GM23338 (cell line): ENCODE data around the gene LRIF1. TPM values are rescaled to one million over a fixed set of nuclear protein-coding genes. Genes with fewer than 3 reads are reported as not detected.

Source experiments
- ATAC-seq: fragments of 200-7000 bp; cut with Tn5 transposase; 3 replicates; pipeline ENCODE4 v1.9.1; 2020
- DNase-seq: peaks from one replicate; pipeline ENCODE4 v3.0.0-alpha.2; 2015; ENCODE audit warnings: low spot score
- H2AFZ ChIP-seq: fragments of 200-600 bp; sonication (generic); 2 replicates; pipeline ENCODE4 v1.8.0; 2016; ENCODE audit warnings: antibody characterized with exemption, mild to moderate bottlenecking, moderate library complexity
- H3F3A ChIP-seq: fragments of 200-600 bp; sonication (generic); replicated peaks from 2 replicates; pipeline ENCODE4 v1.8.0; 2017; ENCODE audit warnings: antibody characterized with exemption, mixed run types, low read depth
- H3K27ac ChIP-seq: fragments of 200-600 bp; sonication (generic); 2 replicates; pipeline ENCODE4 v1.6.1; 2016; ENCODE audit warnings: low read depth
- H3K27me3 ChIP-seq: fragments of 200-600 bp; sonication (generic); 2 replicates; pipeline ENCODE4 v1.8.0; 2016; ENCODE audit warnings: mild to moderate bottlenecking, mixed run types, moderate library complexity; ENCODE audit not compliant: insufficient read depth
- H3K36me3 ChIP-seq: fragments of 200-600 bp; sonication (generic); 2 replicates; pipeline ENCODE4 v1.8.0; 2016; ENCODE audit warnings: mild to moderate bottlenecking; ENCODE audit not compliant: insufficient read depth
- H3K4me1 ChIP-seq: fragments of 200-600 bp; sonication (generic); 2 replicates; pipeline ENCODE4 v1.8.0; 2016; ENCODE audit warnings: mild to moderate bottlenecking, moderate library complexity; ENCODE audit not compliant: insufficient read depth
- H3K4me2 ChIP-seq: fragments of 200-600 bp; sonication (generic); 2 replicates; pipeline ENCODE4 v1.7.1; 2017; ENCODE audit warnings: mixed run types
- H3K4me3 ChIP-seq: fragments of 200-600 bp; sonication (generic); 2 replicates; pipeline ENCODE4 v1.6.1; 2016; ENCODE audit warnings: mixed run types
- H3K79me2 ChIP-seq: fragments of 200-600 bp; sonication (generic); replicated peaks from 2 replicates; pipeline ENCODE4 v1.8.0; 2017; ENCODE audit warnings: mild to moderate bottlenecking; ENCODE audit not compliant: insufficient read depth
- H3K9me2 ChIP-seq: fragments of 200-600 bp; sonication (generic); 2 replicates; pipeline ENCODE4 v1.8.0; 2017; ENCODE audit not compliant: insufficient read depth
- H4K20me1 ChIP-seq: fragments of 200-600 bp; sonication (generic); replicated peaks from 2 replicates; pipeline ENCODE4 v1.8.0; 2017; ENCODE audit warnings: mild to moderate bottlenecking; ENCODE audit not compliant: insufficient read depth
- H3K27ac Mint-ChIP-seq: 2 replicates; pipeline ENCODE4 v1.8.0; 2020; ENCODE audit warnings: inconsistent platforms, mild to moderate bottlenecking, moderate library complexity, mixed read lengths
- H3K27me3 Mint-ChIP-seq: 3 replicates; pipeline ENCODE4 v1.8.0; 2022; ENCODE audit warnings: low read depth, mild to moderate bottlenecking, moderate library complexity, mixed read lengths, inconsistent platforms; ENCODE audit not compliant: insufficient read depth, poor library complexity
- H3K36me3 Mint-ChIP-seq: 3 replicates; pipeline ENCODE4 v1.8.0; 2021; ENCODE audit warnings: low read depth, mild to moderate bottlenecking, inconsistent platforms, moderate library complexity, mixed read lengths
- H3K4me1 Mint-ChIP-seq: 3 replicates; pipeline ENCODE4 v1.8.0; 2020; ENCODE audit warnings: mild to moderate bottlenecking, inconsistent platforms, mixed read lengths
- H3K4me3 Mint-ChIP-seq: 3 replicates; pipeline ENCODE4 v1.8.0; 2021; ENCODE audit warnings: moderate library complexity, mild to moderate bottlenecking, inconsistent platforms, mixed read lengths
- H3K9me3 Mint-ChIP-seq: 3 replicates; pipeline ENCODE4 v1.8.0; 2020; ENCODE audit warnings: moderate library complexity, mild to moderate bottlenecking, inconsistent platforms, mixed read lengths
- CREB1 ChIP-seq: fragments of 250-450 bp; sonication (Bioruptor Pico); IDR thresholded peaks from 2 replicates; pipeline ENCODE4 v1.5.0; 2020; ENCODE audit warnings: low read depth, mild to moderate bottlenecking, moderate library complexity
- EZH2 ChIP-seq: fragments of 200-600 bp; sonication (generic); IDR thresholded peaks from one replicate; pipeline ENCODE4 v1.8.0; 2017; ENCODE audit warnings: antibody characterized with exemption, mild to moderate bottlenecking, low read depth; ENCODE audit not compliant: unreplicated experiment
- EZH2phosphoT487 ChIP-seq: fragments of 200-600 bp; sonication (generic); IDR thresholded peaks from one replicate; pipeline ENCODE4 v1.8.1; 2018; ENCODE audit warnings: antibody characterized with exemption; ENCODE audit not compliant: unreplicated experiment
- JUNB ChIP-seq: IDR thresholded peaks from one replicate; pipeline ENCODE4 v1.6.1; 2016; ENCODE audit warnings: antibody characterized with exemption; ENCODE audit not compliant: unreplicated experiment
- NANOG ChIP-seq: IDR thresholded peaks from 2 replicates; pipeline ENCODE4 v1.6.1; 2016; ENCODE audit warnings: antibody characterized with exemption, borderline replicate concordance
- REST ChIP-seq: IDR thresholded peaks from one replicate; pipeline ENCODE4 v1.6.1; 2018; ENCODE audit warnings: antibody characterized with exemption; ENCODE audit not compliant: unreplicated experiment
- ZNF114 ChIP-seq: fragments of 250-450 bp; sonication (Bioruptor Pico); IDR thresholded peaks from 2 replicates; pipeline ENCODE4 v1.5.0; 2020; ENCODE audit warnings: mild to moderate bottlenecking, moderate library complexity
- polyA plus RNA-seq: library from polyadenylated mRNA; unstranded; fragments of >200 nt; fragmentation: Nextera tagmentation; extraction: Ambion mirVana; gene quantifications from 2 replicates; pipeline ENCODE4 v1.2.1, GENCODE V29; 2016
- total RNA-seq: library from RNA; depleted of rRNA; stranded (reverse); fragments of >200 nt; shearing (Covaris generic); gene quantifications from 2 replicates; pipeline ENCODE4 v1.2.3, GENCODE V29; 2014
- TF ChIP-seq, protein P1 (sequence below): fragments of 250-450 bp; sonication (Bioruptor Pico); IDR thresholded peaks from 2 replicates; pipeline ENCODE4 v1.5.0; 2020; ENCODE audit warnings: mild to moderate bottlenecking, moderate library complexity
- TF ChIP-seq, protein P2 (sequence below): IDR thresholded peaks from 2 replicates; pipeline ENCODE4 v1.6.1; 2016; ENCODE audit warnings: antibody characterized with exemption
- TF ChIP-seq, protein P3 (sequence below), 2 experiments: fragments of 200-600 bp in 1 of 2; sonication (generic) in 1 of 2; conservative IDR thresholded peaks; 2 replicates each; pipeline versions ENCODE4 v1.5.1 to v1.6.1; 2016 to 2017; ENCODE audit warnings: antibody characterized with exemption in 2 of 2, low read depth in 2 of 2, mild to moderate bottlenecking in 2 of 2, moderate library complexity in 1 of 2

The LRIF1 gene
- total and polyA plus RNA-seq, 2 experiments from 2014 or later, result 32.6 to 37.9 TPM

DNA sequence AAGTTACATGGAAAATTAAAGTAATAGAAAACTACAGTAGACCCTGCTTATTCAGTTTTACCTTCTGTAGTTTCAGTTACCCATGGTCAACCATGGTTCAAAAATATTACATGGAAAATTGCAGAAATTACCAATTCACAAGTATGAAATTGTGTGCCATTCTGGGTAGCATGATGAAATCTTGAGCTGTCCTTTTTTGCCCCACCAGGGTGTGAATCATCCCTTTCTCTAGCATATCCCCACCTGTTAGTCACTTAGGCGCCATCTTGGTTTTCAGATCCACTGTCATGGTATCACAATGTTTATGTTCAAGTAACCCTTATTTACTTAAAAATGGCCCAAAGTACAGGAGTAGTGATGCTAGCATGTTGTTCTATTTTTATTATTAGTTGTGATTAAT lies 3.5 kb upstream of the LRIF1 start:
- Mint-ChIP-seq H3K4me1 (peaks cover 3% of the 10 kb centered on the region; the same call in 2 of the 3 replicates), H3K36me3 (peaks cover 12% of the 10 kb centered on the region), H3K9me3 (peaks cover 45% of the 10 kb centered on the region), H3K27me3 (peaks cover 16% of the 10 kb centered on the region), H3K4me3 (no peak overlapping the region), H3K27ac (no peak overlapping the region)
- ATAC-seq (no peak), DNase-seq (no peak)
- Histone ChIP-seq H3K4me1 (peaks cover under 1% of the 10 kb centered on the region; the same call in 1 of the 2 replicates), H3K4me2 (no peak overlapping the region), H2AFZ (no peak overlapping the region), H3K9me2 (peaks cover 17% of the 10 kb centered on the region; the same call in 1 of the 2 replicates), H3K4me3 (no peak overlapping the region), H3F3A (no peaks in the 10 kb centered on the region), H3K79me2 (peaks cover 5% of the 10 kb centered on the region), H3K27me3 (peaks cover 18% of the 10 kb centered on the region), H3K27ac (no peak overlapping the region), H3K36me3 (no peaks in the 10 kb centered on the region), H4K20me1 (no peaks in the 10 kb centered on the region)
- TF ChIP-seq CREB1 (CRISPR knock-in tag) (no peak), ZNF114 (CRISPR knock-in tag) (no peak), JUNB (no peak), REST (no peak), EZH2phosphoT487 (no peak), NANOG (no peak), EZH2 (no peak)
- TF ChIP-seq, protein P1, sequence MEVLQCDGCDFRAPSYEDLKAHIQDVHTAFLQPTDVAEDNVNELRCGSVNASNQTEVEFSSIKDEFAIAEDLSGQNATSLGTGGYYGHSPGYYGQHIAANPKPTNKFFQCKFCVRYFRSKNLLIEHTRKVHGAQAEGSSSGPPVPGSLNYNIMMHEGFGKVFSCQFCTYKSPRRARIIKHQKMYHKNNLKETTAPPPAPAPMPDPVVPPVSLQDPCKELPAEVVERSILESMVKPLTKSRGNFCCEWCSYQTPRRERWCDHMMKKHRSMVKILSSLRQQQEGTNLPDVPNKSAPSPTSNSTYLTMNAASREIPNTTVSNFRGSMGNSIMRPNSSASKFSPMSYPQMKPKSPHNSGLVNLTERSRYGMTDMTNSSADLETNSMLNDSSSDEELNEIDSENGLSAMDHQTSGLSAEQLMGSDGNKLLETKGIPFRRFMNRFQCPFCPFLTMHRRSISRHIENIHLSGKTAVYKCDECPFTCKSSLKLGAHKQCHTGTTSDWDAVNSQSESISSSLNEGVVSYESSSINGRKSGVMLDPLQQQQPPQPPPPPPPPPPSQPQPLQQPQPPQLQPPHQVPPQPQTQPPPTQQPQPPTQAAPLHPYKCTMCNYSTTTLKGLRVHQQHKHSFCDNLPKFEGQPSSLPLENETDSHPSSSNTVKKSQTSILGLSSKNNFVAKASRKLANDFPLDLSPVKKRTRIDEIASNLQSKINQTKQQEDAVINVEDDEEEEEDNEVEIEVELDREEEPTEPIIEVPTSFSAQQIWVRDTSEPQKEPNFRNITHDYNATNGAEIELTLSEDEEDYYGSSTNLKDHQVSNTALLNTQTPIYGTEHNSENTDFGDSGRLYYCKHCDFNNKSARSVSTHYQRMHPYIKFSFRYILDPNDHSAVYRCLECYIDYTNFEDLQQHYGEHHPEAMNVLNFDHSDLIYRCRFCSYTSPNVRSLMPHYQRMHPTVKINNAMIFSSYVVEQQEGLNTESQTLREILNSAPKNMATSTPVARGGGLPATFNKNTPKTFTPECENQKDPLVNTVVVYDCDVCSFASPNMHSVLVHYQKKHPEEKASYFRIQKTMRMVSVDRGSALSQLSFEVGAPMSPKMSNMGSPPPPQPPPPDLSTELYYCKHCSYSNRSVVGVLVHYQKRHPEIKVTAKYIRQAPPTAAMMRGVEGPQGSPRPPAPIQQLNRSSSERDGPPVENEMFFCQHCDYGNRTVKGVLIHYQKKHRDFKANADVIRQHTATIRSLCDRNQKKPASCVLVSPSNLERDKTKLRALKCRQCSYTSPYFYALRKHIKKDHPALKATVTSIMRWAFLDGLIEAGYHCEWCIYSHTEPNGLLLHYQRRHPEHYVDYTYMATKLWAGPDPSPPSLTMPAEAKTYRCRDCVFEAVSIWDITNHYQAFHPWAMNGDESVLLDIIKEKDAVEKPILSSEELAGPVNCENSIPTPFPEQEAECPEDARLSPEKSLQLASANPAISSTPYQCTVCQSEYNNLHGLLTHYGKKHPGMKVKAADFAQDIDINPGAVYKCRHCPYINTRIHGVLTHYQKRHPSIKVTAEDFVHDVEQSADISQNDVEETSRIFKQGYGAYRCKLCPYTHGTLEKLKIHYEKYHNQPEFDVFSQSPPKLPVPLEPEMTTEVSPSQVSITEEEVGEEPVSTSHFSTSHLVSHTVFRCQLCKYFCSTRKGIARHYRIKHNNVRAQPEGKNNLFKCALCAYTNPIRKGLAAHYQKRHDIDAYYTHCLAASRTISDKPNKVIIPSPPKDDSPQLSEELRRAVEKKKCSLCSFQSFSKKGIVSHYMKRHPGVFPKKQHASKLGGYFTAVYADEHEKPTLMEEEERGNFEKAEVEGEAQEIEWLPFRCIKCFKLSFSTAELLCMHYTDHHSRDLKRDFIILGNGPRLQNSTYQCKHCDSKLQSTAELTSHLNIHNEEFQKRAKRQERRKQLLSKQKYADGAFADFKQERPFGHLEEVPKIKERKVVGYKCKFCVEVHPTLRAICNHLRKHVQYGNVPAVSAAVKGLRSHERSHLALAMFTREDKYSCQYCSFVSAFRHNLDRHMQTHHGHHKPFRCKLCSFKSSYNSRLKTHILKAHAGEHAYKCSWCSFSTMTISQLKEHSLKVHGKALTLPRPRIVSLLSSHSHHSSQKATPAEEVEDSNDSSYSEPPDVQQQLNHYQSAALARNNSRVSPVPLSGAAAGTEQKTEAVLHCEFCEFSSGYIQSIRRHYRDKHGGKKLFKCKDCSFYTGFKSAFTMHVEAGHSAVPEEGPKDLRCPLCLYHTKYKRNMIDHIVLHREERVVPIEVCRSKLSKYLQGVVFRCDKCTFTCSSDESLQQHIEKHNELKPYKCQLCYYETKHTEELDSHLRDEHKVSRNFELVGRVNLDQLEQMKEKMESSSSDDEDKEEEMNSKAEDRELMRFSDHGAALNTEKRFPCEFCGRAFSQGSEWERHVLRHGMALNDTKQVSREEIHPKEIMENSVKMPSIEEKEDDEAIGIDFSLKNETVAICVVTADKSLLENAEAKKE (CRISPR knock-in tag), result no peak
- TF ChIP-seq, protein P2, sequence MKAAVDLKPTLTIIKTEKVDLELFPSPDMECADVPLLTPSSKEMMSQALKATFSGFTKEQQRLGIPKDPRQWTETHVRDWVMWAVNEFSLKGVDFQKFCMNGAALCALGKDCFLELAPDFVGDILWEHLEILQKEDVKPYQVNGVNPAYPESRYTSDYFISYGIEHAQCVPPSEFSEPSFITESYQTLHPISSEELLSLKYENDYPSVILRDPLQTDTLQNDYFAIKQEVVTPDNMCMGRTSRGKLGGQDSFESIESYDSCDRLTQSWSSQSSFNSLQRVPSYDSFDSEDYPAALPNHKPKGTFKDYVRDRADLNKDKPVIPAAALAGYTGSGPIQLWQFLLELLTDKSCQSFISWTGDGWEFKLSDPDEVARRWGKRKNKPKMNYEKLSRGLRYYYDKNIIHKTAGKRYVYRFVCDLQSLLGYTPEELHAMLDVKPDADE, result no peak
- TF ChIP-seq, protein P3, sequence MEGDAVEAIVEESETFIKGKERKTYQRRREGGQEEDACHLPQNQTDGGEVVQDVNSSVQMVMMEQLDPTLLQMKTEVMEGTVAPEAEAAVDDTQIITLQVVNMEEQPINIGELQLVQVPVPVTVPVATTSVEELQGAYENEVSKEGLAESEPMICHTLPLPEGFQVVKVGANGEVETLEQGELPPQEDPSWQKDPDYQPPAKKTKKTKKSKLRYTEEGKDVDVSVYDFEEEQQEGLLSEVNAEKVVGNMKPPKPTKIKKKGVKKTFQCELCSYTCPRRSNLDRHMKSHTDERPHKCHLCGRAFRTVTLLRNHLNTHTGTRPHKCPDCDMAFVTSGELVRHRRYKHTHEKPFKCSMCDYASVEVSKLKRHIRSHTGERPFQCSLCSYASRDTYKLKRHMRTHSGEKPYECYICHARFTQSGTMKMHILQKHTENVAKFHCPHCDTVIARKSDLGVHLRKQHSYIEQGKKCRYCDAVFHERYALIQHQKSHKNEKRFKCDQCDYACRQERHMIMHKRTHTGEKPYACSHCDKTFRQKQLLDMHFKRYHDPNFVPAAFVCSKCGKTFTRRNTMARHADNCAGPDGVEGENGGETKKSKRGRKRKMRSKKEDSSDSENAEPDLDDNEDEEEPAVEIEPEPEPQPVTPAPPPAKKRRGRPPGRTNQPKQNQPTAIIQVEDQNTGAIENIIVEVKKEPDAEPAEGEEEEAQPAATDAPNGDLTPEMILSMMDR (conservative IDR thresholded peaks at IDR 0.05; ENCODE audit: low read depth in 2 of 2), result no peak
